ENCODE measurements around the gene ZNF593OS.

ZNF593OS gene

GRCh38 chr1:26132834-26133167 is 38.8 kb downstream of the ZNF593OS start:
- no peak for TF ChIP-seq TOX (CRISPR knock-in tag; IDR thresholded peaks at IDR 0.05; ENCODE audit: borderline replicate concordance)
- no peak for TF ChIP-seq ZC3H10 (CRISPR knock-in tag; IDR thresholded peaks at IDR 0.05)
- no peak for TF ChIP-seq TCF4 (CRISPR knock-in tag; IDR thresholded peaks at IDR 0.05; ENCODE audit: borderline replicate concordance)
- no peak for TF ChIP-seq CSRNP3 (CRISPR knock-in tag; IDR thresholded peaks at IDR 0.05)
- no peak for TF ChIP-seq CSDC2 (CRISPR knock-in tag; IDR thresholded peaks at IDR 0.05)
- ATAC-seq, result no peak

DNA sequence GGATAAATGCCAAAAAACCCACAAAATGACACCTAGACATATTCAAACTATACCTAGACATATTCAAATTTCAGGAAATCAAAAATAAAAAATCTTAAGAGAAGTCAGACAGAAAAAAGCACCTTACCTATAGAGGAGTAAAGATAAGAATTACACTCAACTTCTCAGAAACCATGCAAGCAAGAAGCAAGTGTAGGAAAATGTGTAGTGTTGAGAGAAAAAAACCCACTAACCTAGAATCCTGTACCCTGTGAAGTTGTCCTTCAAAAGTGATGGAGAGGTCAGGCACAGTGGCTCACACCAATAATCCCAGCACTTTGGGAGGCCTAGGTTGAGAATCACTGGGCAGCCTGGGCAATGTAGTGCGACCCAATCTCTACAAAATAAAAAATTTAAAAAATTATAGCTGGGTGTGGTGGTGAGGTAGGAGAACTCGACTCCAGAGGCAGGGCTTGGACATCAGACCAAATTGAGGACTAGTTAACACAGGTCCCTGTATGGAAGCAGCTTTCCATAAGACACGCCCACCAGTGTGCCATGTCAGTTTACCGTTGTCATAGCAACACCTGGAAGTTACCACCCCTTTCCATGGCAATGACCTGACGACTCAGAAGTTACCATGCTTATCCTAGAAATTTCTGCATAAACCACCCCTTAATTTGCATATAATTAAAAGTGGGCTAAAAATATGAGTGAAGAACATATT is 39.4 kb downstream of the ZNF593OS start:
- no peak for TF ChIP-seq ZC3H10 (CRISPR knock-in tag; IDR thresholded peaks at IDR 0.05)
- TF ChIP-seq PATZ1 (CRISPR knock-in tag; IDR thresholded peaks at IDR 0.05; ENCODE audit: borderline replicate concordance), result no peak

GRCh38 chr1:26130695-26131094 is 40.9 kb downstream of the ZNF593OS start:
- ATAC-seq, result no peak
- TF ChIP-seq PATZ1 (CRISPR knock-in tag; IDR thresholded peaks at IDR 0.05; ENCODE audit: borderline replicate concordance), result no peak
- no peak for TF ChIP-seq CSRNP3 (CRISPR knock-in tag; IDR thresholded peaks at IDR 0.05)
- no peak for TF ChIP-seq ZFP30 (CRISPR knock-in tag; IDR thresholded peaks at IDR 0.05)
- no peak for TF ChIP-seq ESRRG (CRISPR knock-in tag; IDR thresholded peaks at IDR 0.05)
- no peak for TF ChIP-seq ISL1 (CRISPR knock-in tag; IDR thresholded peaks at IDR 0.05)
- no peak for TF ChIP-seq ZC3H10 (CRISPR knock-in tag; IDR thresholded peaks at IDR 0.05)
- no peak for TF ChIP-seq SNAI2 (CRISPR knock-in tag; IDR thresholded peaks at IDR 0.05)
- TF ChIP-seq GLIS3 (CRISPR knock-in tag; IDR thresholded peaks at IDR 0.05), result no peak
- TF ChIP-seq ZNF70 (CRISPR knock-in tag; IDR thresholded peaks at IDR 0.05), result no peak
- TF ChIP-seq, protein P1, sequence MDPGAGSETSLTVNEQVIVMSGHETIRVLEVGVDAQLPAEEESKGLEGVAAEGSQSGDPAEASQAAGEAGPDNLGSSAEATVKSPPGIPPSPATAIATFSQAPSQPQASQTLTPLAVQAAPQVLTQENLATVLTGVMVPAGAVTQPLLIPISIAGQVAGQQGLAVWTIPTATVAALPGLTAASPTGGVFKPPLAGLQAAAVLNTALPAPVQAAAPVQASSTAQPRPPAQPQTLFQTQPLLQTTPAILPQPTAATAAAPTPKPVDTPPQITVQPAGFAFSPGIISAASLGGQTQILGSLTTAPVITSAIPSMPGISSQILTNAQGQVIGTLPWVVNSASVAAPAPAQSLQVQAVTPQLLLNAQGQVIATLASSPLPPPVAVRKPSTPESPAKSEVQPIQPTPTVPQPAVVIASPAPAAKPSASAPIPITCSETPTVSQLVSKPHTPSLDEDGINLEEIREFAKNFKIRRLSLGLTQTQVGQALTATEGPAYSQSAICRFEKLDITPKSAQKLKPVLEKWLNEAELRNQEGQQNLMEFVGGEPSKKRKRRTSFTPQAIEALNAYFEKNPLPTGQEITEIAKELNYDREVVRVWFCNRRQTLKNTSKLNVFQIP (CRISPR knock-in tag; IDR thresholded peaks at IDR 0.05; ENCODE audit: borderline replicate concordance, low read depth), result no peak
- no peak for TF ChIP-seq TCF4 (CRISPR knock-in tag; IDR thresholded peaks at IDR 0.05; ENCODE audit: borderline replicate concordance)
- TF ChIP-seq OSR1 (CRISPR knock-in tag; IDR thresholded peaks at IDR 0.05), result no peak
- TF ChIP-seq TOX (CRISPR knock-in tag; IDR thresholded peaks at IDR 0.05; ENCODE audit: borderline replicate concordance), result no peak
- TF ChIP-seq RARB (CRISPR knock-in tag; IDR thresholded peaks at IDR 0.05), result no peak
- no peak for TF ChIP-seq ZNF8 (CRISPR knock-in tag; IDR thresholded peaks at IDR 0.05)

More for the DNA sequence above, 39.4 kb downstream of the ZNF593OS start:
- ATAC-seq, result no peak

DNA sequence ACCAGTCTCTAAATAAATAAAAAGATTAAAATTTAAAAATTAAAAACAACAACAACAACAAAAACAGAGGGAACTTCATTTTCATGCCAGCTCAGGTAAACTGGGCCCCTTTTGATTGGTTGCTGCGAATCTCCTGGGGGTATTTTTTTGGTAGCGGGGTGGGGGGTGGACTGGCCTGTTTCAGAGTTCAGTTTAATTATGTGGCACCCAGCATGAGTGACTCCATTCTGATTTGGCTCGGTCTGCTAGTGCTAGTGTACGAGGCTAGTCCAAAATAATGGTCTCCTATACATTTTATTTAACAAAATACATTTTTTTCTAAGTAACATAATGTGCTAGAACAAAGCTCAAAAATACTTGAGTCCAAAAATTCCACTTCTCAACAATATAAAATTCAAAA is 41.9 kb downstream of the ZNF593OS start:
- ATAC-seq, result no peak
- TF ChIP-seq ESRRG (CRISPR knock-in tag; IDR thresholded peaks at IDR 0.05) (no peak), RARB (CRISPR knock-in tag; IDR thresholded peaks at IDR 0.05) (no peak), TCF4 (CRISPR knock-in tag; IDR thresholded peaks at IDR 0.05; ENCODE audit: borderline replicate concordance) (no peak), GLIS3 (CRISPR knock-in tag; IDR thresholded peaks at IDR 0.05) (no peak), CSRNP3 (CRISPR knock-in tag; IDR thresholded peaks at IDR 0.05) (no peak), ZNF70 (CRISPR knock-in tag; IDR thresholded peaks at IDR 0.05) (no peak), BACH2 (CRISPR knock-in tag; IDR thresholded peaks at IDR 0.05; ENCODE audit: borderline replicate concordance) (no peak), SNAI2 (CRISPR knock-in tag; IDR thresholded peaks at IDR 0.05) (no peak), PATZ1 (CRISPR knock-in tag; IDR thresholded peaks at IDR 0.05; ENCODE audit: borderline replicate concordance) (no peak), ZC3H10 (CRISPR knock-in tag; IDR thresholded peaks at IDR 0.05) (no peak), ISL1 (CRISPR knock-in tag; IDR thresholded peaks at IDR 0.05) (no peak)
- TF ChIP-seq, protein P1 (CRISPR knock-in tag; IDR thresholded peaks at IDR 0.05; ENCODE audit: borderline replicate concordance, low read depth), result no peak
